Kidney epithelial cell (primary cell): ENCODE data around the gene TAS2R30. TPM values are rescaled to one million over a fixed set of nuclear protein-coding genes. Genes with fewer than 3 reads are reported as not detected.

Source experiments
- DNase-seq: peaks from one replicate; pipeline ENCODE4 v3.0.0-alpha.2; 2010; ENCODE audit warnings: low read depth
- H3K27me3 ChIP-seq: 2 replicates; pipeline ENCODE4 v1.6.0; 2011; ENCODE audit warnings: low read length; ENCODE audit not compliant: control insufficient read depth, insufficient read depth
- H3K36me3 ChIP-seq: 2 replicates; pipeline ENCODE4 v1.5.1; 2011; ENCODE audit warnings: low read length; ENCODE audit not compliant: control insufficient read depth, insufficient read depth
- H3K4me3 ChIP-seq: 2 replicates; pipeline ENCODE4 v1.5.1; 2011; ENCODE audit warnings: low read depth, mild to moderate bottlenecking, control low read depth, low read length
- total RNA-seq: library from RNA; depleted of rRNA; stranded (reverse); fragments of >200 nt; gene quantifications from 2 replicates; pipeline ENCODE4 v1.2.3, GENCODE V29; 2015
- TF ChIP-seq, protein P1 (sequence below): IDR thresholded peaks from 2 replicates; pipeline ENCODE4 v1.5.1; 2011; ENCODE audit warnings: mild to moderate bottlenecking, moderate library complexity, low read length, control low read depth, inconsistent platforms; ENCODE audit not compliant: insufficient read depth, poor library complexity, severe bottlenecking

Gene TAS2R30
- total RNA-seq, 1 donor from 2014 or later: 0.84 TPM

DNA sequence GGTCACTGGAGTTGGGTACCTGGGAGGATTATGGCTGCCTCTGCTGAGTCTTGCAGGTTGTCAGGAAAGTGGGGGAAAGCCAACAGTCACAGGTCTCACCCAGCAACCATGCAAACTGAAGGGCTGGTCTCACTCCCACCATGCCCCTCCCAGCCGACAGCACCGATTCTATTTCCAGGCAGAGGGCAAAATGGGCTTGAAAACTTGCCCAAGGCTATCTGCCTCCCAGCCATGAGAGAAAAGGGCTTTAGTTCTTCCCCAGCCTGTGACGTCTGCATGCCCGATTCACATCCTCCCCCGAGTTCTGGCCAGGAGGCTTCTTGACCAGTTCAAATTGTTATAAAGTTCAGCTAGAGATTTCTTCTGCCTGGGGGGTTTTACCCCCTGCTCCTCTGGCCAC is 9.9 kb upstream of the TAS2R30 start:
- Histone ChIP-seq H3K36me3 (no peaks in the 10 kb centered on the region), H3K4me3 (no peak overlapping the region), H3K27me3 (no peaks in the 10 kb centered on the region)
- TF ChIP-seq, protein P1, sequence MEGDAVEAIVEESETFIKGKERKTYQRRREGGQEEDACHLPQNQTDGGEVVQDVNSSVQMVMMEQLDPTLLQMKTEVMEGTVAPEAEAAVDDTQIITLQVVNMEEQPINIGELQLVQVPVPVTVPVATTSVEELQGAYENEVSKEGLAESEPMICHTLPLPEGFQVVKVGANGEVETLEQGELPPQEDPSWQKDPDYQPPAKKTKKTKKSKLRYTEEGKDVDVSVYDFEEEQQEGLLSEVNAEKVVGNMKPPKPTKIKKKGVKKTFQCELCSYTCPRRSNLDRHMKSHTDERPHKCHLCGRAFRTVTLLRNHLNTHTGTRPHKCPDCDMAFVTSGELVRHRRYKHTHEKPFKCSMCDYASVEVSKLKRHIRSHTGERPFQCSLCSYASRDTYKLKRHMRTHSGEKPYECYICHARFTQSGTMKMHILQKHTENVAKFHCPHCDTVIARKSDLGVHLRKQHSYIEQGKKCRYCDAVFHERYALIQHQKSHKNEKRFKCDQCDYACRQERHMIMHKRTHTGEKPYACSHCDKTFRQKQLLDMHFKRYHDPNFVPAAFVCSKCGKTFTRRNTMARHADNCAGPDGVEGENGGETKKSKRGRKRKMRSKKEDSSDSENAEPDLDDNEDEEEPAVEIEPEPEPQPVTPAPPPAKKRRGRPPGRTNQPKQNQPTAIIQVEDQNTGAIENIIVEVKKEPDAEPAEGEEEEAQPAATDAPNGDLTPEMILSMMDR: no peak
- no peak for DNase-seq

DNA sequence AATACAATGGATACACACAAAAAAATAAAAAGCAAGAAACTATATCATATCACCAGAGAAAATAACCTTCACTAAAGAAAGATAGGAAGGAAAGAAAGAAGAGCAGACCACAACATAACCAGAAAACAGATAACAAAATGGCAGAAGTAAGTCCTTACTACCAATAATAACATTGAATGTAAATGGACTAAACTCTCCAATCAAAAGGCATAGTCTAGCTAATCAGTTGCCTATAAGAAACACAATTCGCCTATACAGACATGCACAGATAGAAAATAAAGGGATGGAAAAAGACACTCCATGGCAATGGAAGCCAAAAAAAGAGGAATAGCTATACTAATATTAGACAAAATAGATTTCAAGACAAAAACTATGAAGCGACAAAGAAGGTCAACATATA is 8.9 kb upstream of the TAS2R30 start:
- Histone ChIP-seq H3K4me3 (no peak overlapping the region), H3K36me3 (no peaks in the 10 kb centered on the region), H3K27me3 (no peaks in the 10 kb centered on the region)
- TF ChIP-seq, protein P1: no peak
- no peak for DNase-seq

GRCh38 chr12:11136075-11136474 is 1.6 kb upstream of the TAS2R30 start:
- H3K36me3 ChIP-seq: no peaks in the 10 kb centered on the region
- TF ChIP-seq, protein P1: no peak
- no peaks in the 10 kb centered on the region for H3K27me3 ChIP-seq
- no peak overlapping the region for H3K4me3 ChIP-seq
- no peak for DNase-seq

- Histone ChIP-seq H3K36me3 (no peaks in the 10 kb centered on the region), H3K27me3 (no peaks in the 10 kb centered on the region), H3K4me3 (no peak overlapping the region)
- no peak for DNase-seq
- TF ChIP-seq, protein P1: no peak
Observed at GRCh38 chr12:11133816-11134215, 628 bp downstream of the TAS2R30 start.

DNA sequence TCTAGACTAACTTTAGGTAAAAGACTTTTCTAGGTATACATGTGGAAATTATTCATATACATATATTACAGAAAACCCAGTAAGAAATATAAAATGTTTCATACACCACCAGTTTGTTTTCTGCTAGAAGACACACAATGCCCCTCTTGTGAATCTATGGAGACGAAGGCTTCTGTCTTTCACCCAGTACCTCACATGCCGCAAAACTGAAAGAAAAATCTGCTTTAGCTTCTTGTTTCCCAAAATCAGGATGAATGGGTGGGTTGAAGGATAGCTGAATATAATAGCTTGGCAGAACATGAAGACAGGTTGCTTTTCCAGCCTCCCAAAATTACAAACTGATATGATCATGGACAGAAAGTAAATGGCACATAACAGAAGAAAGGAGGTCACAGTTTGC is 1.3 kb downstream of the TAS2R30 start:
- Histone ChIP-seq H3K27me3 (no peaks in the 10 kb centered on the region), H3K4me3 (no peak overlapping the region), H3K36me3 (no peaks in the 10 kb centered on the region)
- DNase-seq: no peak
- TF ChIP-seq, protein P1: no peak

- no peak for DNase-seq
- Histone ChIP-seq H3K27me3 (no peaks in the 10 kb centered on the region), H3K4me3 (no peak overlapping the region), H3K36me3 (no peaks in the 10 kb centered on the region)
- TF ChIP-seq, protein P1: no peak
Observed at GRCh38 chr12:11130999-11131398, 3.4 kb downstream of the TAS2R30 start.
